H1 (cell line): Measurements from ENCODE around the gene TAF3.

Experiments
- BRCA1 ChIP-seq: IDR thresholded peaks from 2 replicates; pipeline ENCODE4 v1.6.1; 2012; ENCODE audit warnings: low read depth, low read length, improper control_type of control experiment
- CBX5 ChIP-seq: fragments of 300-800, 300-1000 bp; sonication (generic); IDR thresholded peaks from 2 replicates; pipeline ENCODE4 v1.7.1; 2016; ENCODE audit warnings: antibody characterized with exemption, low read length, low read depth
- EP300 ChIP-seq, 2 experiments: IDR thresholded peaks; 1 replicate in 1 of 2; 2 replicates in 1 of 2; pipeline ENCODE4 v1.6.1; 2011 to 2012; ENCODE audit warnings: low read depth in 2 of 2, low read length in 2 of 2, mild to moderate bottlenecking in 2 of 2, borderline replicate concordance in 1 of 2, inconsistent platforms in 1 of 2, moderate library complexity in 1 of 2
- EZH2 ChIP-seq: fragments of 200-600 bp; sonication (generic); IDR thresholded peaks from 2 replicates; pipeline ENCODE4 v1.7.1; 2012; ENCODE audit warnings: low read depth, mild to moderate bottlenecking, moderate library complexity, low read length, inconsistent platforms; ENCODE audit not compliant: severe bottlenecking
- HDAC2 ChIP-seq, 2 experiments: fragments of 300-600 bp in 1 of 2; sonication (generic) in 1 of 2; IDR thresholded peaks; 2 replicates each; pipeline ENCODE4 v1.6.1; 2011 to 2012; ENCODE audit warnings: low read depth in 2 of 2, low read length in 2 of 2, mild to moderate bottlenecking in 2 of 2, moderate library complexity in 2 of 2, borderline replicate concordance in 1 of 2, inconsistent platforms in 1 of 2
- POLR2A ChIP-seq, 2 experiments: IDR thresholded peaks; 1 replicate in 1 of 2; 2 replicates in 1 of 2; pipeline ENCODE4 v1.6.1; 2011; ENCODE audit warnings: low read depth in 2 of 2, low read length in 2 of 2, mild to moderate bottlenecking in 2 of 2; ENCODE audit errors: control extremely low read depth in 1 of 2
- POLR2AphosphoS5 ChIP-seq: IDR thresholded peaks from 2 replicates; pipeline ENCODE4 v1.6.1; 2011; ENCODE audit warnings: low read depth, low read length
- TAF1 ChIP-seq: IDR thresholded peaks from 2 replicates; pipeline ENCODE4 v1.6.1; 2011; ENCODE audit warnings: mild to moderate bottlenecking, low read depth, low read length
- TBP ChIP-seq: IDR thresholded peaks from 2 replicates; pipeline ENCODE4 v1.6.1; 2011; ENCODE audit warnings: low read depth, low read length, improper control_type of control experiment
- TF ChIP-seq, protein P1 (sequence below), 3 experiments: IDR thresholded peaks; 1 replicate in 2 of 3; 2 replicates in 1 of 3; pipeline versions ENCODE4 v1.5.1 to v1.6.1; 2011; ENCODE audit warnings: low read length in 3 of 3, mild to moderate bottlenecking in 3 of 3, inconsistent platforms in 2 of 3, low read depth in 1 of 3, moderate library complexity in 1 of 3; ENCODE audit not compliant: insufficient read depth in 1 of 3; ENCODE audit errors: control extremely low read depth in 1 of 3
- TF ChIP-seq, protein P2 (sequence below): IDR thresholded peaks from 2 replicates; pipeline ENCODE4 v1.6.1; 2012; ENCODE audit warnings: inconsistent platforms
- TF ChIP-seq, protein P3 (sequence below): IDR thresholded peaks from 2 replicates; pipeline ENCODE4 v1.6.1; 2011; ENCODE audit warnings: low read depth, mild to moderate bottlenecking, low read length; ENCODE audit not compliant: insufficient read depth

DNA sequence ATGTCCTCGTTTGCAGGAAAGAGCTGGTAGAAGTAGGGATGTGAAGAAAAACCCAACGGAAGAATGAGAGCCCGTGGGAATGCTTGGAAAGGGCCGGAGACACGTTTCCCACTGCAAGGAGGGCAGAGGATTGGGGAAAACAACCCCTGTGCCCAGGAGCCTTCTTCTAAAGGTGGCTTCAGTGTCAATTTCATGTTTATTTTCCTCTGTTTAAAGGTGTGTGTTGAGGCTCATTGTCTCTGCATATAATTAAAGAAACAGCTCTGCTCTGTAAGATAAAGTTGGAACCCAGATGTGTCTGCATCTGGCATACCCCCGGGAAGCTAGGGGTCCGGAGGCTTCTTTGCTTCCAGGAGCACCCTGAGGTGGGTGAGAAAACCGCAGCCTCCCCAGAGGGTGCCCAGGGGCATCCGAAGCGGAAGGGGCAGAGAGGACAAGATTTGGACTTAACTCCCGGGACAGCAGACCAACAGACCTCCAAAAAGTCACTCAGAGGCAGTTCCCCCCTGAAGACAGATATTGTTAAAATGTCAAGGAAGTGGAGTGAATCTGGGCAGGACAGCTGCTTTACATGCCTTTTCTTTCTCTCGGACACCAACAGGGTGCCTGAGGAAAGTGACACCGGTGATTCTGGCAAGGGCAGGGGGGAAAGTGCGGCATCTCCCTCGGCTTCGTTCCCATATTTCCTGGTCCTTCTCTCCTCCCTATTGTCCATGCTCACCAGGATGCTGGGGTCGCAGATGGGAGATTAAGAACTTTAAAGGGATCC, 227.6 kb downstream of the TAF3 start:
- no peak for TF ChIP-seq POLR2A (IDR thresholded peaks at IDR 0.05; ENCODE audit: control extremely low read depth in 1 of 2, low read depth in 2 of 2, low read length in 2 of 2)
- TF ChIP-seq, protein P1, sequence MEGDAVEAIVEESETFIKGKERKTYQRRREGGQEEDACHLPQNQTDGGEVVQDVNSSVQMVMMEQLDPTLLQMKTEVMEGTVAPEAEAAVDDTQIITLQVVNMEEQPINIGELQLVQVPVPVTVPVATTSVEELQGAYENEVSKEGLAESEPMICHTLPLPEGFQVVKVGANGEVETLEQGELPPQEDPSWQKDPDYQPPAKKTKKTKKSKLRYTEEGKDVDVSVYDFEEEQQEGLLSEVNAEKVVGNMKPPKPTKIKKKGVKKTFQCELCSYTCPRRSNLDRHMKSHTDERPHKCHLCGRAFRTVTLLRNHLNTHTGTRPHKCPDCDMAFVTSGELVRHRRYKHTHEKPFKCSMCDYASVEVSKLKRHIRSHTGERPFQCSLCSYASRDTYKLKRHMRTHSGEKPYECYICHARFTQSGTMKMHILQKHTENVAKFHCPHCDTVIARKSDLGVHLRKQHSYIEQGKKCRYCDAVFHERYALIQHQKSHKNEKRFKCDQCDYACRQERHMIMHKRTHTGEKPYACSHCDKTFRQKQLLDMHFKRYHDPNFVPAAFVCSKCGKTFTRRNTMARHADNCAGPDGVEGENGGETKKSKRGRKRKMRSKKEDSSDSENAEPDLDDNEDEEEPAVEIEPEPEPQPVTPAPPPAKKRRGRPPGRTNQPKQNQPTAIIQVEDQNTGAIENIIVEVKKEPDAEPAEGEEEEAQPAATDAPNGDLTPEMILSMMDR (IDR thresholded peaks at IDR 0.05; ENCODE audit: control extremely low read depth in 1 of 3, insufficient read depth in 1 of 3, low read depth in 1 of 3, low read length in 3 of 3), result no peak
- no peak for TF ChIP-seq TBP
- TF ChIP-seq, protein P2, sequence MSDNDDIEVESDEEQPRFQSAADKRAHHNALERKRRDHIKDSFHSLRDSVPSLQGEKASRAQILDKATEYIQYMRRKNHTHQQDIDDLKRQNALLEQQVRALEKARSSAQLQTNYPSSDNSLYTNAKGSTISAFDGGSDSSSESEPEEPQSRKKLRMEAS, result no peak
- no peak for TF ChIP-seq HDAC2 (IDR thresholded peaks at IDR 0.05; ENCODE audit: borderline replicate concordance in 1 of 2, low read depth in 2 of 2, low read length in 2 of 2)
- TF ChIP-seq BRCA1, result no peak
- TF ChIP-seq EP300 (IDR thresholded peaks at IDR 0.05; ENCODE audit: borderline replicate concordance in 1 of 2, low read depth in 2 of 2, low read length in 2 of 2), result no peak
- TF ChIP-seq CBX5, result no peak
- TF ChIP-seq, protein P3, sequence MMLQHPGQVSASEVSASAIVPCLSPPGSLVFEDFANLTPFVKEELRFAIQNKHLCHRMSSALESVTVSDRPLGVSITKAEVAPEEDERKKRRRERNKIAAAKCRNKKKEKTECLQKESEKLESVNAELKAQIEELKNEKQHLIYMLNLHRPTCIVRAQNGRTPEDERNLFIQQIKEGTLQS, result no peak
- TF ChIP-seq EZH2, result no peak
- no peak for TF ChIP-seq POLR2AphosphoS5
- no peak for TF ChIP-seq TAF1
